Head of caudate nucleus (tissue), 42 donors: ENCODE data around the gene LRRC45.

Source experiments
- DNase-seq, 42 donors: peaks; one replicate each; pipeline versions ENCODE4 v3.0.0 to v3.0.0-alpha.2; 2020 to 2021; ENCODE audit warnings: mixed read lengths in 7 of 42
- intact Hi-C: fragments of 100-400 bp; cut with DNase I; formaldehyde crosslinking; loops from one replicate; pipeline ENCODE4 v1.15.0; 2022

The LRRC45 gene

GRCh38 chr17:82041144-82041814, 18.2 kb downstream of the LRRC45 start:
- DNase-seq = no peak
- intact Hi-C loops = no loop called here

GRCh38 chr17:82042649-82043048, 19.5 kb downstream of the LRRC45 start:
- DNase-seq = no peak
- intact Hi-C loops = no loop called here

- no peak for DNase-seq
- intact Hi-C loops = no loop called here
Measured at GRCh38 chr17:82043507-82043906, 20.4 kb downstream of the LRRC45 start.

- DNase-seq = no peak
Measured at GRCh38 chr17:82045936-82046484, 22.9 kb downstream of the LRRC45 start.

GRCh38 chr17:82046903-82047302, 23.8 kb downstream of the LRRC45 start:
- DNase-seq = no peak
- intact Hi-C loops = no loop called here

More at GRCh38 chr17:82045936-82046484, 22.9 kb downstream of the LRRC45 start:
- intact Hi-C loops = no loop called here

GRCh38 chr17:82047379-82047778, 24.3 kb downstream of the LRRC45 start:
- intact Hi-C loops = no loop called here
- DNase-seq = no peak

GRCh38 chr17:82047914-82048570, 24.9 kb downstream of the LRRC45 start:
- no peak for DNase-seq
- intact Hi-C loops = no loop called here

- no peak for DNase-seq
- intact Hi-C loops = no loop called here
Measured at GRCh38 chr17:82048571-82048971, 25.5 kb downstream of the LRRC45 start.

- intact Hi-C loops = no loop called here
- DNase-seq = no peak
Measured at GRCh38 chr17:82049106-82049505, 26.0 kb downstream of the LRRC45 start.

- DNase-seq = no peak
- intact Hi-C loops = no loop called here
Measured at GRCh38 chr17:82049521-82049971, 26.4 kb downstream of the LRRC45 start.

- DNase-seq = no peak
- intact Hi-C loops = no loop called here
Measured at GRCh38 chr17:82050152-82050760, 27.2 kb downstream of the LRRC45 start.

- DNase-seq = no peak
- intact Hi-C loops = no loop called here
Measured at GRCh38 chr17:82050761-82051641, 27.9 kb downstream of the LRRC45 start.

- peak; percentile 60 to 93 (median 86) for DNase-seq
- intact Hi-C loops = no loop called here
Measured at GRCh38 chr17:82051776-82052637, 28.9 kb downstream of the LRRC45 start, which contains the start of the genes GPS1 and RFNG. Gene GPS1 (plus strand): TSS chr17:82051898. CDS start chr17:82051932, 34 bp downstream. Gene RFNG (minus strand): TSS chr17:82051811. CDS start chr17:82051766, 45 bp downstream.

- intact Hi-C loops = no loop called here
- DNase-seq = no peak
Measured at GRCh38 chr17:82052638-82053059, 29.5 kb downstream of the LRRC45 start.

- no peak for DNase-seq
Measured at GRCh38 chr17:82053130-82053529, 30.0 kb downstream of the LRRC45 start.

GRCh38 chr17:82053556-82054263, 30.6 kb downstream of the LRRC45 start:
- intact Hi-C loops = no loop called here
- DNase-seq = no peak

More at GRCh38 chr17:82053130-82053529, 30.0 kb downstream of the LRRC45 start:
- intact Hi-C loops = no loop called here

- DNase-seq = no peak
- intact Hi-C loops = loop anchor here (5.0 kb wide), 1 partner anchor 43 kb away; the partner anchor contains the start of gene FASN
Measured at GRCh38 chr17:82054351-82055022, 31.4 kb downstream of the LRRC45 start.
